B cell (primary cell): ENCODE data around the gene WEE2.

ENCODE experiments used
- EZH2 ChIP-seq: IDR thresholded peaks from 2 replicates; pipeline ENCODE4 v1.6.1; 2012; ENCODE audit warnings: borderline replicate concordance, low read depth, mild to moderate bottlenecking, moderate library complexity, low read length; ENCODE audit not compliant: insufficient read depth, poor library complexity, severe bottlenecking
- TF ChIP-seq, protein P1 (sequence below): fragments of 200-600 bp; IDR thresholded peaks from one replicate; pipeline ENCODE4 v1.8.0; 2022; ENCODE audit warnings: antibody characterized with exemption, mild to moderate bottlenecking

DNA sequence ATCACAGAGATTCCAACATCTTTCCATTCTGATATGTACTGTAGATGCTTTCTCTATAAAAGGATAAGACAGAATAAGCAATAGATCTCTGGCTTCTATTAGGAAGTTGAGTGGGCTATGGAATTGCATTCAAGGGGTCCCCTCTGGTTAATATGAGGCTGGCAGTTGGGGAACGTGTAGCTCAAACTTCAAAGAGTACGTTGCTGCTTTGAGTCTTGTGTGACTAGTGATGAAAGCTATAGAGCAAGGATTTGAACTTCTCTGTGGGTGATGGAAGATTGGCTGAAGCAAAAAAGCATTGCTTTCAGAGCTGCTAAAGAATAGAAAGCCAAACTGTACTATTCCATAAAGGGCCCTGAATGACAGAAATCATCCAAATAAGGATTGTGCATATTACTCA, 6.4 kb downstream of the WEE2 start:
- TF ChIP-seq, protein P1, sequence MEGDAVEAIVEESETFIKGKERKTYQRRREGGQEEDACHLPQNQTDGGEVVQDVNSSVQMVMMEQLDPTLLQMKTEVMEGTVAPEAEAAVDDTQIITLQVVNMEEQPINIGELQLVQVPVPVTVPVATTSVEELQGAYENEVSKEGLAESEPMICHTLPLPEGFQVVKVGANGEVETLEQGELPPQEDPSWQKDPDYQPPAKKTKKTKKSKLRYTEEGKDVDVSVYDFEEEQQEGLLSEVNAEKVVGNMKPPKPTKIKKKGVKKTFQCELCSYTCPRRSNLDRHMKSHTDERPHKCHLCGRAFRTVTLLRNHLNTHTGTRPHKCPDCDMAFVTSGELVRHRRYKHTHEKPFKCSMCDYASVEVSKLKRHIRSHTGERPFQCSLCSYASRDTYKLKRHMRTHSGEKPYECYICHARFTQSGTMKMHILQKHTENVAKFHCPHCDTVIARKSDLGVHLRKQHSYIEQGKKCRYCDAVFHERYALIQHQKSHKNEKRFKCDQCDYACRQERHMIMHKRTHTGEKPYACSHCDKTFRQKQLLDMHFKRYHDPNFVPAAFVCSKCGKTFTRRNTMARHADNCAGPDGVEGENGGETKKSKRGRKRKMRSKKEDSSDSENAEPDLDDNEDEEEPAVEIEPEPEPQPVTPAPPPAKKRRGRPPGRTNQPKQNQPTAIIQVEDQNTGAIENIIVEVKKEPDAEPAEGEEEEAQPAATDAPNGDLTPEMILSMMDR, result no peak
- TF ChIP-seq EZH2, result no peak
